ENCODE measurements around the gene CTDSPL.
A peak's percentile ranks its signal among the peaks of the same experiment; 100 is the strongest.

Gene CTDSPL

GRCh38 chr3:37892927-37893600 lies 31.4 kb downstream of the CTDSPL start:
- peak; percentile 30 for DNase-seq

GRCh38 chr3:37896827-37897226 lies 35.1 kb downstream of the CTDSPL start:
- DNase-seq, result no peak

- no peak for DNase-seq
Observed at GRCh38 chr3:37897763-37898162, 36.1 kb downstream of the CTDSPL start.

GRCh38 chr3:37898424-37898823 lies 36.7 kb downstream of the CTDSPL start:
- DNase-seq, result no peak

- no peak for DNase-seq
Observed at GRCh38 chr3:37899101-37899707, 37.5 kb downstream of the CTDSPL start.

GRCh38 chr3:37899711-37900306 lies 38.1 kb downstream of the CTDSPL start:
- no peak for DNase-seq

- no peak for DNase-seq
Observed at GRCh38 chr3:37901721-37902120, 40.0 kb downstream of the CTDSPL start.

- no peak for DNase-seq
Observed at GRCh38 chr3:37902674-37903073, 41.0 kb downstream of the CTDSPL start.

- DNase-seq, result no peak
Observed at GRCh38 chr3:37903320-37903719, 41.6 kb downstream of the CTDSPL start.

- no peak for DNase-seq
Observed at GRCh38 chr3:37903734-37904133, 42.1 kb downstream of the CTDSPL start.

- no peak for DNase-seq
Observed at GRCh38 chr3:37904601-37905000, 42.9 kb downstream of the CTDSPL start.

GRCh38 chr3:37905346-37905745 lies 43.7 kb downstream of the CTDSPL start:
- no peak for DNase-seq

- no peak for DNase-seq
Observed at GRCh38 chr3:37905987-37906674, 44.5 kb downstream of the CTDSPL start.

GRCh38 chr3:37906734-37907282 lies 45.1 kb downstream of the CTDSPL start:
- DNase-seq, result no peak

GRCh38 chr3:37907371-37907770 lies 45.7 kb downstream of the CTDSPL start:
- DNase-seq, result no peak

- peak; percentile 59 for DNase-seq
Observed at GRCh38 chr3:37907906-37908305, 46.2 kb downstream of the CTDSPL start.

GRCh38 chr3:37909067-37909911 lies 47.6 kb downstream of the CTDSPL start:
- DNase-seq, result no peak

- DNase-seq, result no peak
Observed at GRCh38 chr3:37910671-37911400, 49.2 kb downstream of the CTDSPL start.

GRCh38 chr3:37912052-37912733 lies 50.5 kb downstream of the CTDSPL start:
- no peak for DNase-seq

GRCh38 chr3:37913522-37913921 lies 51.8 kb downstream of the CTDSPL start:
- DNase-seq, result no peak

- DNase-seq, result no peak
Observed at GRCh38 chr3:37916685-37917084, 55.0 kb downstream of the CTDSPL start.

Measured in right hindlimb (tissue), 1 donor.